DMS 273 (cell line): ENCODE results near the gene PNPLA2.

Source experiments
- DNase-seq: peaks from one replicate; lab custom pipeline; 2025; ENCODE audit not compliant: unreplicated experiment; lab: John Stamatoyannopoulos, UW

Gene PNPLA2

GRCh38 chr11:842370-843002 lies 23.8 kb downstream of the PNPLA2 start, which contains the start of the genes POLR2L and TSPAN4:
POLR2L (minus strand) TSS chr11:842529; CDS start chr11:842508, 21 bp downstream.
TSPAN4 (plus strand) TSS chr11:842852; CDS start chr11:850305, 7,453 bp downstream.
- DNase-seq: peak; percentile 92

- DNase-seq: no peak
These were observed 24.5 kb downstream of the PNPLA2 start for GRCh38 chr11:843086-843734.

- DNase-seq: peak; percentile 75
These were observed 25.3 kb downstream of the PNPLA2 start for GRCh38 chr11:843818-844692.

GRCh38 chr11:844693-845644 lies 26.3 kb downstream of the PNPLA2 start:
- peak; percentile 82 for DNase-seq

- no peak for DNase-seq
These were observed 27.3 kb downstream of the PNPLA2 start for GRCh38 chr11:845872-846495.

GRCh38 chr11:846496-847098 lies 27.9 kb downstream of the PNPLA2 start:
- no peak for DNase-seq

GRCh38 chr11:847876-848275 lies 29.2 kb downstream of the PNPLA2 start:
- no peak for DNase-seq

GRCh38 chr11:848380-848931 lies 29.7 kb downstream of the PNPLA2 start:
- peak; percentile 59 for DNase-seq

- peak; percentile 63 for DNase-seq
These were observed 30.6 kb downstream of the PNPLA2 start for GRCh38 chr11:849104-849824.

GRCh38 chr11:849951-850774 lies 31.4 kb downstream of the PNPLA2 start:
- DNase-seq: no peak

GRCh38 chr11:850775-851763 lies 32.4 kb downstream of the PNPLA2 start:
- DNase-seq: peak; percentile 56

- no peak for DNase-seq
These were observed 34.0 kb downstream of the PNPLA2 start for GRCh38 chr11:852762-853161.

- no peak for DNase-seq
These were observed 35.2 kb downstream of the PNPLA2 start for GRCh38 chr11:853682-854448.

GRCh38 chr11:854601-855329 lies 36.1 kb downstream of the PNPLA2 start:
- DNase-seq: no peak

GRCh38 chr11:855330-855674 lies 36.6 kb downstream of the PNPLA2 start:
- no peak for DNase-seq
